AG04449 (cell line): ENCODE measurements around the gene TRIP4.
A peak's percentile ranks its signal among the peaks of the same experiment; 100 is the strongest.

Experiments
- CTCF ChIA-PET: fragments of 350-600 bp; formaldehyde crosslinking; extraction: SDS; loops from one replicate; lab custom pipeline; 2021; ENCODE audit warnings: antibody characterized with exemption; lab: Yijun Ruan, JAX
- POLR2A ChIA-PET: fragments of 400-600, 350-600 bp; formaldehyde crosslinking; extraction: SDS; loops from one replicate; lab custom pipeline; 2020; ENCODE audit warnings: antibody characterized with exemption, inconsistent platforms; lab: Yijun Ruan, JAX
- DNase-seq: peaks from one replicate; pipeline ENCODE4 v3.0.0-alpha.2; 2010; ENCODE audit warnings: low read depth, low spot score
- H3K4me3 ChIP-seq: 2 replicates; pipeline ENCODE4 v1.5.1; 2011; ENCODE audit warnings: low read depth, mild to moderate bottlenecking, control low read depth, low read length
- TF ChIP-seq, protein P1 (sequence below): IDR thresholded peaks from one replicate; pipeline ENCODE4 v1.5.1; 2011; ENCODE audit warnings: mild to moderate bottlenecking, moderate library complexity, low read length, control low read depth, inconsistent platforms; ENCODE audit not compliant: insufficient read depth; ENCODE audit errors: missing control alignments

TRIP4 gene

DNA sequence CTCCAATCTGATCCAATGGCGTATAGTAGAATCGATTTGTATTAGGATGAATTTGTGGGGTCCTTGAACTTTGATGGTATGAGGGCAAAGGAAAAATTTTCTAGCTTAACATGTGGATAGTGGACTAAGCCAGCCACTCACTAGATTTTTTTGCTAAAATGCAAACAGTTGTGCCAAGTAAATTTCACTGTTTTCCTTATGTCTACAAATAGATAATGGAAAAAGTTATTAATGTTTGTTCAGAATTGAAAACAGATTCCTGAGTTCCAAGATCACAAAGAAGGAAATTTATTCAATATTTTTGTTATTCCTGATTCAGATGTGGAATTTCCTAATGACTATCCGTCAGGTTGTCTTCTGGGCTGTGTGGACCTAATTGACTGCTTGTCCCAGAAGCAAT lies 37.6 kb downstream of the TRIP4 start:
- TF ChIP-seq, protein P1, sequence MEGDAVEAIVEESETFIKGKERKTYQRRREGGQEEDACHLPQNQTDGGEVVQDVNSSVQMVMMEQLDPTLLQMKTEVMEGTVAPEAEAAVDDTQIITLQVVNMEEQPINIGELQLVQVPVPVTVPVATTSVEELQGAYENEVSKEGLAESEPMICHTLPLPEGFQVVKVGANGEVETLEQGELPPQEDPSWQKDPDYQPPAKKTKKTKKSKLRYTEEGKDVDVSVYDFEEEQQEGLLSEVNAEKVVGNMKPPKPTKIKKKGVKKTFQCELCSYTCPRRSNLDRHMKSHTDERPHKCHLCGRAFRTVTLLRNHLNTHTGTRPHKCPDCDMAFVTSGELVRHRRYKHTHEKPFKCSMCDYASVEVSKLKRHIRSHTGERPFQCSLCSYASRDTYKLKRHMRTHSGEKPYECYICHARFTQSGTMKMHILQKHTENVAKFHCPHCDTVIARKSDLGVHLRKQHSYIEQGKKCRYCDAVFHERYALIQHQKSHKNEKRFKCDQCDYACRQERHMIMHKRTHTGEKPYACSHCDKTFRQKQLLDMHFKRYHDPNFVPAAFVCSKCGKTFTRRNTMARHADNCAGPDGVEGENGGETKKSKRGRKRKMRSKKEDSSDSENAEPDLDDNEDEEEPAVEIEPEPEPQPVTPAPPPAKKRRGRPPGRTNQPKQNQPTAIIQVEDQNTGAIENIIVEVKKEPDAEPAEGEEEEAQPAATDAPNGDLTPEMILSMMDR = no peak
- ChIA-PET POLR2A (no interaction called here), CTCF (interaction anchor here (1.1 to 6.5 kb wide), 8 partner anchors 9 to 303 kb away, joined by 3 to 128 read pairs (median 12); no protein-coding TSS in a partner anchor)
- DNase-seq = no peak
- H3K4me3 ChIP-seq = no peak overlapping the region

DNA sequence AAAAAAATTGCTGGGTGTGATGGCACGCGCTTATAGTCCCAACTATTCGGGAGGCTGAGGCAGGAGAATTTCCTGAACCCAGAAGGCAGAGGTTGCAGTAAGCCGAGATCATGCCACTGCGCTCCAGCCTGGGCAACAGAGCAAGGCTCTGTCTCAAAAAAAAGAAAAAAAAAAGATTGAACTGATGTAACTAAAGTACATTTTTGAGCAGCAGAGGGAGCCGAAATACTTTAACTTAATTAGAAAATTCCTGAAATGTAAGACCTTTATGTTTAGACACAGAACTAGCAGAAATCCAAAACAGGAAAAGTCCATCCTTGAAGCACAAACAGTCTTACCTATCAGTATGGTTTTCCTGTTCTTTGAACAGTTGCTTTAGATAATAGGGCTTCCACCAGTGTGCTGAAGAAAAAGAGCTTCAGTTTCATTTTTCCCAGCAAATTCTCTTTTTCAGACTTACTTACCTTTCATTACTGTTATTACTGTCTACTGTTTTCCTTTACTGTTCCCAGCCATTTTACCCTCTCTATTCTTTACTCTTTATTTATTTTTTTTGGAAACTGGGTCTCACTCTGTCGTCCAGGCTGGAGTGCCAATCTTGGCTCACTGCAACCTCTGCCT lies 39.3 kb downstream of the TRIP4 start:
- ChIA-PET CTCF (interaction anchor here (0.6 to 6.5 kb wide), 27 partner anchors 9 to 306 kb away, joined by 3 to 128 read pairs (median 4); partner anchors contain the start of gene ZNF609), POLR2A (no interaction called here)
- DNase-seq = no peak
- no peak overlapping the region for H3K4me3 ChIP-seq
- TF ChIP-seq, protein P1 = no peak

DNA sequence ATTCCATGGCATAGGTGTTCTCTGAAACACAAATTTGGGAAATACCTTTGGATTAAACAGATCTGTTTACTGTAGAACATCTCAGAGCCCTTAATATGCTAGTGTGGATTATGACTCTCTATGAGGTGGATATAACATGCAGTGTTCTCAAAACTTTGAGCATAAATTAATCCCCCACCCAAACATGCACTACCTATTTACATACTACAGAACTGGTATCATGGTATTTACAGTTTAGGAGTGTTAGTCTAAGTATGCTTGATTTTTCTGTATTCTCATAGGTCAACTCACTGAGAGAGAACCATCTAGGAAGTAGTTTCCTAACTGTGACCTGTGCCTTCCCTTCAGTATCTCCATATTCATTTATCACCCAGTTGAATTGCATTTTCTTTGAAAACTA lies 41.8 kb downstream of the TRIP4 start:
- TF ChIP-seq, protein P1 = no peak
- no peak overlapping the region for H3K4me3 ChIP-seq
- DNase-seq = no peak
- ChIA-PET CTCF (interaction anchor here (1.1 to 6.5 kb wide), 5 partner anchors 224 to 299 kb away, joined by 7 to 128 read pairs (median 19); no protein-coding TSS in a partner anchor), POLR2A (interaction anchor here (1.1 kb wide), 1 partner anchor 250 kb away, joined by 3 read pairs; no protein-coding TSS in a partner anchor)

DNA sequence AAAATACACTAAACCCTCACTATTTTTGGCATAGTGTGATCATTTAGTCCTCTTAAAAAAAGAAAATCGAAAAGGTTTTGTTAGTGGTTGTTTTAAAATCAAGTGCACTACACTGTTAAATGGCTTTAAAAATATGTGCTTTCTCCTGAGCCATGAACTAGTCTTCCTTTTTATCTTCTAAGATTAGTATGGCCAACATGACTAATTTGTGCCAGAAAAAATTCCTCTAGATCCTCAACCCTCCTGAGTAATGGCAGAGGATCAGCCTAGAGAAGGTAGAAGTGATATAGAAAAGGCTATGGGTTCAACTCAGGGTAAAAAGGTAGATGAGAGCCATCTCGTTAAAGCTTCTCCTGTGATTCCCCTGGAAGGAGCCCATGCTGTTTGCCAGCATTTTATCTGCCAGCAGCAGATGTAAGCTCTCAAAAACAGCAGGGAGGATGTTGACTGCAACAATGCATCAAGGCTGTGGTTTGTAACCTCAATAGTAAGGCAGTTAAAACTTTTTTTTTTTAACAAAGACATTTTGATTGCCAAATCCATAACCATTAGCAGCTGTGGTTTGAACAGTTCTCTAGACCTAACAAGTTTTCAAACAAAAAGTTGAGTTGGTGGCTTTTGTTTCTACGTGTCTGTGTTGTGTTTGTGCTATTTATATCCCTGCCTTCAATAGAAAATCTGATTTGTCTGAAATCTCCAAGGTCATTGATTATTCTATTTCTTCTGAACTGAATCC lies 42.5 kb downstream of the TRIP4 start:
- peak; percentile 60 for DNase-seq
- POLR2A ChIA-PET = interaction anchor here (1.1 kb wide), 1 partner anchor 249 kb away, joined by 3 read pairs; no protein-coding TSS in a partner anchor
- no peak overlapping the region for H3K4me3 ChIP-seq

DNA sequence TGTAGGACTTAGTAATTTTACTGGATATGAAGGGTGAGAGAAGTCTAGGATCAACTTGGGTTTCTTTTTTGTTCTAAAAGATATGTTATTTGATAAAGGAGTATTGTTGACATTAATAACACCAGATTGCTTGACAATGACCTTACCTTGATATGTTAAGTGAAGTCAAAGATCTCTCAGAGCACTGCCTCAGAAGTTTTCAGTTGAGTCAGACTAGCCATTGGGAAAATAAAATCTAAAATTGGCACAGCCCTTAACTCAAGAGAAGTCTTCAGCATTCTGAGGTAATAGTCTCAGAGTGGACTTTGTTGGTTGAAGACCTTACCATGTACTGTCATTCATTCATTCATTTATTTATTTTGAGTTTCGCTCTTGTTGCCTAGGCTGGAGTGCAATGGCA lies 50.3 kb downstream of the TRIP4 start:
- ChIA-PET POLR2A (no interaction called here), CTCF (interaction anchor here (0.6 to 2.8 kb wide), 2 partner anchors 11 to 97 kb away, joined by 3 to 18 read pairs; no protein-coding TSS in a partner anchor)
- TF ChIP-seq, protein P1 = no peak
- DNase-seq = no peak
- H3K4me3 ChIP-seq = no peak overlapping the region

More for the DNA sequence above, 42.5 kb downstream of the TRIP4 start:
- TF ChIP-seq, protein P1 = no peak
- CTCF ChIA-PET = interaction anchor here (0.9 to 2.8 kb wide), 6 partner anchors 223 to 297 kb away, joined by 3 to 19 read pairs (median 6); no protein-coding TSS in a partner anchor
